Testis (tissue), 2 donors: ENCODE measurements around the gene TRAF2.

Source experiments
- CTCF ChIP-seq, 3 experiments: fragments of 450-650 bp in 2 of 3; fragments of 200-600 bp in 1 of 3; sonication (generic) in 1 of 3; IDR thresholded peaks; one replicate each; pipeline ENCODE4 v1.5.1; 2016 to 2019; ENCODE audit warnings: antibody characterized with exemption in 3 of 3, mild to moderate bottlenecking in 2 of 3, moderate library complexity in 1 of 3
- POLR2A ChIP-seq: fragments of 450-650 bp; IDR thresholded peaks from one replicate; pipeline ENCODE4 v1.6.1; 2017; ENCODE audit warnings: antibody characterized with exemption, mild to moderate bottlenecking, moderate library complexity

- TF ChIP-seq CTCF (IDR thresholded peaks at IDR 0.05), result no peak
- TF ChIP-seq POLR2A, result no peak
Observed at GRCh38 chr9:136889858-136890257, 3.5 kb downstream of the TRAF2 start.
